NT2/D1 (cell line): ENCODE measurements around the gene TNRC6C.

Source experiments
- SUZ12 ChIP-seq: IDR thresholded peaks from 2 replicates; pipeline ENCODE4 v1.6.1; 2011; ENCODE audit not compliant: insufficient read length, insufficient read depth; ENCODE audit errors: extremely low read depth
- YY1 ChIP-seq: IDR thresholded peaks from 2 replicates; pipeline ENCODE4 v1.6.1; 2011; ENCODE audit not compliant: insufficient read length, insufficient read depth
- ZNF274 ChIP-seq: IDR thresholded peaks from 2 replicates; pipeline ENCODE4 v1.6.1; 2011; ENCODE audit warnings: mild to moderate bottlenecking, low read depth, low read length

DNA sequence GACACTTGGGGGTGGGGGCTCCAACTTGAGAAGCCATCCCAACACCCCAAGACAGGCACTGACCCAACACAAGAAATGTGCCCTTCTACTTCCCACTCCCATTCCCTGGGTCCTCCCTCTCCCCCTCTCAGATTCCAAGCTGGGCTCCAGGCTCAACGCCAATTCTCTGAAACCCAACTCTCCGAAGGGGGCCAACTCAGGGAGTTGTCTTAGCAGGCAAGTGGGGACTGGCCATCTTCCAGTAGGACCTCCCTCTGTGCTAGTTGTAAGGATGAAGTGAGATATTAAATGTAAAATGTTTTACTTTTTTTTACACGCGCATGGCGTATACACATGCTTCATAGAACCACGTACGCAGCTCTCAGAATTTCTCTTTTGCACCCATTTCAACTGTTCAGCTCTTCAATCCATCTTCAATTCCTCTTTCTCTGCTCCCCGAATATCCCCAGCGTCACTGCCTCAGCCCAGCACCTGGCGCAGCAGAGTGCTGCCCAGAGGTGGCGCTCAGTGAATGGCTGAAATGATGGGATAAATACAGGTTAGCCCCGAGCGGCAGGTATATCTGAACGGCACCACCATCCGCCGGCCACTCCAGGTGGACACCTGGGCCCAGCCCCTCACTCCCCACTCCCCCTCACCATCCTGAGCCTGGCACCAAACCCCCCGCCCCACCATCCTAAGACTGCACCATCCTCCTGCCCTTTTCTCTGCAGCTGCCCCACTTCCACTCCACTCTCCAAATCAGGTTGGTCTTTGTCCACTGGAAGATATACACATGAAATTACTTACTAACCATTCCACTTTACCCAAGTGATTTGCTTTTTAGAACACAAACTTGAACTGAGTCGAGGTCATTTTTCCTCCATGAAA, 43.9 kb upstream of the TNRC6C start:
- TF ChIP-seq YY1 (no peak), SUZ12 (no peak), ZNF274 (no peak)
